HG03457 (cell line): ENCODE data around the gene C10orf67.
A peak's percentile ranks its signal among the peaks of the same experiment; 100 is the strongest.
"Not testable (repeated sequence)": the region's sequence is repeated elsewhere in the genome, so short reads cannot be mapped to it uniquely, and the experiment has no call there.

Experiments
- ATAC-seq: cut with Tn5 transposase; IDR thresholded peaks from one replicate; pipeline ENCODE4 v1.9.1; 2021; ENCODE audit warnings: moderate number of reproducible peaks; ENCODE audit not compliant: unreplicated experiment

Gene C10orf67

DNA sequence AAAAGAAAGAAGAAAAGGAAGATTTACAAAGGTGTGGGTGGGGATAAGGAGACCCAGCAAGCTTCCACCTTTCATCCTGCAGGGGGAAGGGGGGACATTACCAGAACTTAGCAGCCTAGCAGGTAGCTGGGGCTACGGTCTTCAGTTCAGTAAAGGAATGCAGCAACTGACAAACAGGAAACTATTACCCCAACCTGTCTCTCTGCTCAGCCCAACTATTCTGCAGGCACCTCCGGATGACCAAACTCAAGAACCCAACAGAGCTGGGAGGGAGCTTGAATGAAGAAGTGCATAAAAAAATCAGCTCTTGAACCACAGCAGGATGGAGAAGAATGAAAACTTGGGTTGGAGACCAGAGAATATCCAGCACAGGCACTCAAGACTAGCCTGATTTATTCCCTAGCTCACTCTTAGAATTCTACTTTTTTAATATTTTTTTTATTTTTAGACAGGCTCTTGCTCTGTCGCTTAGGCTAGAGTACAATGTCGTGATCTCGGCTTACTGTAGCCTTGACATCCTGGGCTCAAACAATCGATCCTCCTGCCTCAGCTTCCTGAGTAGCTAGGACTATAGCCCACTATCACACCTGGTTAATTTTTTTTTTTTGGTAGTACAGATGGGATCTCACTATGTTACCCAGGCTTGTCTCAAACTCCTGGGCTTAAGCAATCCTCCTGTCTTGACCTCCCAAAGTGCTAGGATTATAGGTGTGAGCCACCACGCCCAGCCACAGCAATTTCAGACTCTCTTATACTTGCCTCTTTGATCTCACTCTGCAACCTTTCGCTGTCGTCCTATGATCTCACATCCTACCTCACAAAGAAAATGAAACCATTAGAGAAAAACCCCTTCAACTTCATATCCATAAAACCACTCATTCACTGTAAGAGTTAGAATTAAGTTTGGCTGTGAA, 18.5 kb upstream of the C10orf67 start:
- peak; percentile 30 for ATAC-seq

DNA sequence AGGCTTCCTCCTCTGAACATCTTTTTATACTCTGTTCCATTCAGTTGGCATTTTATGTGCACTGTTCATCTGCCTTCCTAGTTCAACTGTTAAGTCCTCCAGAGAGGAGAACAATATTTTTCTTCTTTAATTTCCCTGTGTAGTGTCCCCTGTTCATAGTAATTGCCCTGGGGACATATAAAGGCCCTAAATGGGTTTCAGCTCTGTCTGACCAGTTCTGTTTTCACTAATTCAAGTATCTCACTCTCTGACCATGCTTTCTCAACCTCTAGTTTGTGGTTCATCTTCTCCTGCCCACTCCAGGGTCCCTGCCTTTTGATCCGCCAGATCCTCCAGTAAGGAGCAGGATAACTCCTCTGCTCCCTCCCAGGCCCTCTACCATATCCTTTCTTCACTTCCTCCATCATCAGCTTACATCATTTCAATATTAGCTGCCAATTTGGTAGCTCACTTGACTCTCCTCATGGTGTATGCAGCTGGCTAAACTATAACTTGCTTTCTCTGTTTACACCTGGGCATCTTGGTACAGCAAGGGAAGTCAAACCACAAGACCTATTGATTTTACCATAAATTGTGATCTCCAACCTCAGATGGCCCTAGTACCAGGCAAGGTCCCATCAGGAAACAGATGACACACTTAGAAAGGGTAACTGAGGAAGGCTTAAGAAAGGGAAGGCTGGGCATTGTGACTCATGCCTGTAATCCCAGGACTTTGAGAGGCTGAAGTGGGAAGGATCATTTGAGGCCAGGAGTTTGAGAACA, 17.7 kb upstream of the C10orf67 start:
- peak; percentile 42 for ATAC-seq

DNA sequence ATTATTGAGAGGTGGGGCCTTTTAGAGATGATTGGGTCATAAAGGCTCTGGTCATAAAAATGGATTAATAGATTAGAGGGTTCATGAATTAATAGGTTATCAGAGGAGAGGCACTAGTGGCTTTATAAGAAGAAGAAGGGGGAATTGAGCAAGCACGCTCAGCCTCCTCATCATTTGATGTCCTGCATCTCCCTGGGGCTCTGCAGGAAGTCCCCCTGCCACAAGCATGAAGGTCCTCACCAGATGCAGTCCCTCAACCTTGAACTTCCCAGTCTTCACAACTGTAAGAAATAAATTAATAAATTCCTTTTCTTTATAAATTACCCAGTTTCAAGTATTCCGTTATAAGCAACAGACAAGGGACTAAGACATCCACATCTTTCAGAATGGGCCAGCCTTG, 17.1 kb upstream of the C10orf67 start:
- no peak for ATAC-seq

DNA sequence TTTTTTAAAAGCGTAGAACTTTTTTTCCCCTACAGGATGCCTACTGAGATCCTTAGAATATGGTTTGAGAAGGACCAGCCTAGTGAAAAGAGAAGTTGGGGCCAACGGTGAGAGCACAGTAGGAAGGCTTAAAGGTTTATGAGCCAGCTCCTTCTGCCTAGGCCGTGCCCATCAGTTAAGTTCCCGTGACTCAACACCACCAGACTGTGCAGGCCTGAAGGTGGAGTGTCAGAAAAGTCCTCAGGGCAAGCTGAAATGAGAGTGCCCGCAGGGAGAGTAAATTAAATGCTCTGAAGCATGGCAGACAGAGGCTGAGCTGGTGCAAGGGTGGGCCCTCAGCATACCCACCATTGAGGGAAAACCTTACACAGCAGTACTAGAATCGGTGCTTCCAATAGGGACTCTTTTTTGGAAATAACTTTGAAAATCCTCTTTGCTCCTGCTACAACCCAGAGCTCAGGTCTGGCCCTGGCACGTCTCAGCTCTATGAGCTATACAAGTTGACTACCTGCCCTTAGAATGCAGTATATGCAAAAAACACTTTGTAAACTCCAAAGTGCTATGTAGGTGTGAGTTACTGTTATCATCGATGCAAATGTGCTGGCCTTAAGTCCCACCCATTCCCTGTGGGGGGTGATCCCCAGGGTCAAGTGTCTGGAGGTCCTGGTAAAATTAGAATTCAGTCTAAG, 15.2 kb upstream of the C10orf67 start:
- ATAC-seq, result no peak

DNA sequence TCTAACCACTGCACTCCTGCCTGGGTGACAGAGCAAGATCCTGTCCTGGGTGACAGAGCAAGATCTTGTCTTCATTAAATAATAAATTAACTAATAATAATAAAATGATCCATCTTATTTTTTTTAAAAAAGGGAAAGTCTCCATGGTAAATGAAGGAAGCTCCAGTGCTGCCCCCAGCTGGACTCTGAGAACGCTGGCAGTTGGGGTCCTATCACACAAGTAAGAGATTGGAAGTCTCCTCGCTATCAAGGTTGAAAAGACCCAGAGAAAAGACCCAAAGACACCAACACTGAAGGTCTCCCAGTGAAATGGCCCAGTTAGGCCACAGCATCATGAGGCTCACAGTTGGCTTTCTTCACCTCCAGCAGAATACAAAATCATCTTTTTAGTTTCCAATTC, 13.8 kb upstream of the C10orf67 start:
- no peak for ATAC-seq

DNA sequence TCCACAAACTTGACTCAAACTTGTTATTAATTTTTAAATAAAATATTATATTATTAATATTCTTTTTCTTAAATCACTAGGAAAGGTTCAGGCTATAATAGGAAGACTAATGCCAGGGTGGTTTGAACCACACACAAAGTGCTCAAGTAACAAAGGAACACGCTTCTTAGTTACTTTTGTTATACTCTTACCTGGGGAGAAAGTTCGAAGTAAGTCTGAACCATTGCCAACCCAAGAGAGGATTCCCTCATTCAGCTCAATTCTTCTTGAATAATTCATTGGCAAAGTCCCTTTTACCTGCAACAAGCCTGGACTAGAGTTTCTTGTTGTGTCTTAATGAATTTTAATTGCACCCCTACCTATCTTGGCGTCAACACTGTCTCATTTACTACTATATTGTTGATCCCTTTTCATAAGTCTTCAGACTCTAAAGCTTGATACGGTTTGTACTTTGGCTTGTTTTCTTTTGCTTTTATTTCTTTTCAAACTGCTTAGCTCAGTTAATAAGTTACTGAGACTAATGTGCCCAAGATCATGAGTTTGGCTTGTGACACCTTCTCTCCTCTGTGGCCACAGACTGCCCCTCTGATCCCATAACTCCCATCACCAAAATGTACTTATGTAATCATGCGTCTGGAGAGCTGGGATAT, 10.2 kb upstream of the C10orf67 start:
- no peak for ATAC-seq

DNA sequence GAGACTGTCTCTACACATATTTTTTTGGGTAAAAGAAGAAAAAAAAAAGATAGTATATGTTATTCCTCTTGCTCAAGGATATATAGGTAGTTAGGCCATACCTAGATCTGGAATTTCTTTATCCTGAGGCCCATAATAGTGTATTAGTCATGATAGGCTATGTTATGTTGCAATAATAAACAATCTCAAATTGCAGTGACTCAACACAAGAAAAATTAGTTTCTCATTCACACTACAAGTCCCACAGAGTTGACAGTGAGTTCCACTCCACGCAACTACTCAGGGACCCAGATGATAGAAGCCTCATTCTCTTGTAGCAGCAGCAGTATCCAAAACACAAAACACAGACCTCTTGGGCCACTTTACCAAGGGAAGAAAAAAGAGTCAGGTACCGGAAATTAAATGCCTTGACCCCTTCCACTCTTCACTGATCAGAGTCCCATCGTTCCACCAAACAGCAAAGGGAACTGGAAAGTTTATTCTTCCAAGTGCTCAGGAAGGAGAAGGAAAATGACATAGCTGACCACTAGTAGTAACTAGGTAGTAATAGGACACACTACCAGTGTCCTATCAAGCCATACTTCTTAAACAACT, 7.4 kb upstream of the C10orf67 start:
- no peak for ATAC-seq

DNA sequence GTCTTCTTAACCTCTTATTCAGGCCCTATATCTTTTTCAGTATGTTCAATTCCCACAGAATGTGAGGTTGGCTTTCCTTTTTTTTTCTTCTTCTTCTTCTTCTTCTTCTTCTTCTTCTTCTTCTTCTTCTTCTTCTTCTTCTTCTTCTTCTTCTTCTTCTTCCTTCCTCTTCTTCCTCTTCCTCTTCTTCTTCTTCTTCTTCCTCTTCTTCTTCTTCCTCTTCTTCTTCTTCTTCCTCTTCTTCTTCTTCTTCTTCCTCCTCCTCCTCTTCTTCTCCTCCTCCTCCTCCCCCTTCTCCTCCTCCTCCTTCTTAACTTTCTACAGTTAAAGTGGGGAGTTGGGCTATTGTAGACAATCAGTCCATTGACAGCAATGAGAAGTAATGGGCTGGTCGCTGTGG, 6.1 kb upstream of the C10orf67 start:
- ATAC-seq, result not testable (repeated sequence)

DNA sequence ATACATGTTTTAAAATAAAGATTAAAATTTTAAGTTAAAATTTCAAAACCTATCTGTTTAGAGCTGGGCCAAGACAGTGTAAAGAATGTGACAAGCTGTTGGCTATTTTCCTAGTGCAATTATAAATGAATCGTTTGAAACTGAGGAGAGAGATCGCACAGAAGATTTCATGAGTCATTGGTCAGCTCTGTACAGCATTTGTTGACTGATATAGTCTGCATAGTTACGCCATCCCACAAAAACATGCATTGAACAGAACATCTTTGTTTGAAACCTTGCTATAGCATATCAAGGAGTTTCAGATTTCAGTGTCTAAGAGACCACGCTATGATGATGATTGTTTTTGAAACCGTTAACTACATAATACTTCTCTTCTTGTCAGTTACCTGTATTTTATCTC, 1.3 kb upstream of the C10orf67 start:
- no peak for ATAC-seq

DNA sequence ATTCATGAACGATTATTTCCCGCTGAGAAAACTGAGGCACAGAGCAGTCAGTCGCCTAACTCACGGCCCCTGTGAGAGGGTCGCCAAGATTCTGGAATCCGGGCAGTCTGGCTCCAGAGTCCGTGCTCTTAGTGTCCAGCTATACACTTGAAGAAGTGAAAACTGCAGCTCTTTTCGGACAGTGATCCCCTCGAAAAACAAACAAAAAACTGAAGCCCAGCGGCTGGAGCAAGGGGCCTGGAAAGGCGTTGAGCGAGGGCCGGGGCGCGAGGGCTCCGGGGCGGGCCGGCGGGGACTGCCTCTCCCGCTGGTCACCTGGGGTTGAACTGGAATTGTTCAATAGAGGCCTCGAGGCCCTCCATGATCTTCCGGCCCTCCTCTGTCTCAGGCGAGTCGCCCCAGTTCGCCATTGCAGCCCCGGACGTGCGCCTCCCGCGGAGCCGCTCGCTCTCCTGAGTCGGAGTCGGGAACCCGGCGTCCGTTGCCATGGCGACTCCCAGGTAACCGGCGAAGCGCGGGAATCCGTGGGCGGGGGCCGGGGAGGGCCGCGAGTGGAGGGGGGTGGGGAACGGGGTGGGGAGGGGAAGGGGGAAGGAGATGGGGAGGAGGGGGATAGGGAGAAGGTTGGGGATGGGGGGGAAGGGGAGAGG, 881 bp downstream of the C10orf67 start:
- ATAC-seq, result no peak

DNA sequence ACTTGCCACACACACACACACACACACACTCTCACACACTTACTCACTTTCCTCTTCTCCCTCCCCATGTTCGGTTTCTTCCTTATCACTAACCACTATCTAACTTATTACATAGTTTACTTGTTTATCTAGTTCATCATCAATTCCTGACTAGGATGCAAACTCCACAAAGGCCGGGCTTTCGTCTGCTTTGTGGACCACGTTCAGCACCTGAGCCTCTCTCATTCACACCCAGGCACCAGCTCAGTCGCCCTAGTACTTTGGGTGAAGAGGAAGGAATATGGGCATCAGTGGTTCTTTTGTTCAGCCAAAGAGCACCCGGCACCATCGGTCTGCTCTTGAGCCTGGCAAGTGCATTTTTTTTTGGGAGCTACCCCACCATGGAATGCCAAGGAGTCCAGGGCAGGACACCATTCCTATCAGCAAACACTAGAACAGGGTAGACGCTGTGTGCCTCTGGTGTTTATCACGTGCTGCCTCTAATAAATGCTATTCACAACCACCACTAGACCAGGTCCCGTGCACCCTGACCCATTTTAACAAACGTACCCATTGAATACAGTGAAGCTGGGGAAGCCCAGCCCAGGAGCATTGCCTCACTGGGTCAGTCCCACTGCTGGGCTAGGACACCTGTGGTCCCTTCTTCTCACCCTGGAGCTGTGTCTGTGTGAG, 2.2 kb downstream of the C10orf67 start:
- ATAC-seq, result no peak

DNA sequence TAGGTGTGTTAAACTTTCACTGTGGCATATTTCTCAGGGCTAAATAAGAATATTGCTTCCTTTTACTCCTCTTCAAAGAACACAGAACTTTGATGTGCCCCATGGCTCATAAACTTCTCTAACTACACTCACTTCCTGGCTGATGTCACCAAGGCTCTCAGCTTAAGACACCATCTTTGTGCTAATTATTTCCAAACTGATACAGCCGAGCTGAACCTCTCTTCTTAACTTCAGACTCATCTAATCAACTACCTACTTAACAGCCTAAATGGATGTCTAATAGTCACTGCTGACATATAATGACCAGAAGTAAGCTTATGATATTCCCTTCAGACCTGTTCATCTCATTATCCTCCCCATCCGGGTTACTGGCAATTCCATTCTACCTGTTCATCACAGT, 3.6 kb downstream of the C10orf67 start:
- no peak for ATAC-seq

DNA sequence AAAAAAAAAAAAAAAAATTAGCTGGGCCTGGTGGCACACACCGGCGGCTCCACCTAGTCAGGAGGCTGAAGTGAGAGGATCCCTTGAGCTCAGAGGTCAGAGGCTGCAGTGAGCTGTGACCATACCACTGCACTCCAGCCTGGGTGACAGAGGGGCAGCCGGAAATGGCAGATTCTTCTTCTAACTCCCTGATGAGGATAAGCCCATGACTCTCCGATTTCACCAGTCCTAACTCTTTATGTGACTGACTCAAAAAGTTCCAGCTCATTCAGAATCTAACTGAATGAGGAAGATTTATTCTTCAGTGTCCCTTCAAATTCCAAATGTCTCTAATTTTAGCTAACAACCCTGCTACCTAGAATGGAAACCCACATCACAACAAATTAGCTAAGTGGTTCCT, 4.2 kb downstream of the C10orf67 start:
- ATAC-seq, result no peak

DNA sequence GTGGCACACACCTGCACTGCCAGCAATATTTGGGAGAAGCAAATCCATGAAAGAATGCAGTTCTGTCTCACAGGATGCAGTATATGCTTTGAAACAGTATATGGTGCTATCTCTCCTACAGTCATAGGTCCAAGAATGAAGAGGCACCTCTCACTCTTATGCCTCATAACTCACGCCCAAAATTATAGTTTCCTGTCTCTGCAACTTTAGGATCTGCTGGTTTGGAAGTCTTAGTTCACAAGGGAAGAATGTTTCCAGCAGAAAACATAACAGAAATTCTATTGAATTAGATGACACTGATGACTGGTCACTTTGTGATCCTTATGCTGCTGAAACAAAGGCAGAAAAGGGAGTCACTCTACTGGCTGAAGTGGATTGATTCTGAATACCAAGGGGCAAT, 5.7 kb downstream of the C10orf67 start:
- ATAC-seq, result no peak

DNA sequence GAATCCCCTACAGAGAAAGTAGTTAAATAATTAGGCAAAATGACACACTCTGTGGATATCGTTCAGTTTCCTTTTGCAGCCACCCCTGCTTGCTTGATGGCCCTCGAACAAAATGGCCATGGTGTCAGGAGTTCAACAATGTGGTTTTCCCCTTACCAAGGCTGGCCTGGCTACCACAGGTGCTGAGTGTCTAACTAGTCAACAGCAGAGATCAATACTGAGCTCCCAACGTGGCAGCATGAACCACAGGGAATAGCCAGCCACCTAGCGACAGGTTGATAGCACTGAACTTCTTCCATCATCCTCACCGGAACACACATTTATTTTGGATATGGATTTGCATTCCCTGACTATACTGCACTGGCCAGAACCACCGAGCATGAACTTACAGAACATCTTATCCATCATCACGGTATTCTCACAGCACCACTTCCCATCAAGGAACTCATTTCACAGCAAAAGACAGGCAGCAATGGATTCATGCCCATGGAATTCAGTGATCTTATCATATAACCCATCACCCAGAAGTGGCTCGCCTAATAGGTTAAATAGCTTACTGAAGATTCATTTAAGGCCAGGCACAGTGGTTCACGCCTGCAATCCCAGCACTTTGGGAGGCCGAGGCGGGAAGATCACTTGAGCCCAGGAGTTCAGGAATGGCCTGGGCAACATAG, 6.3 kb downstream of the C10orf67 start:
- ATAC-seq, result no peak

DNA sequence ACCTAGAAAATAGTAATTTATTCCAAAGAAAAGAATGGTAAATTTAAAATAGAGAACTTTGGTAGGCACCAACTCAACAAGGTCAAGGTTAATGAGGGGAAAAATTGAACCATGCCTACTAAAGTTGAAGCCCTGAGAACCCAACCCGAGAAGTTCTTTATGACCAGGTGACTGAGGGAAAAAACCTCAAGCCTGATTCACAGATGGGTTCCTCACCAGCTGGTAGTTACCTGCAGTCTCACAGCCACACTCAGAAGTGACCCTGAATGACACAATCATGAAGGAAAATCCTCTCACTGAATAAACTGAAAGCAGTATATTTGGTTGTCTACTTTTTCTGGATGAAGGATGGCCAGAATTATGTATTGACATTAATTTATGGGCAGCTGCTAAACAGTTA, 7.0 kb downstream of the C10orf67 start:
- ATAC-seq, result no peak

DNA sequence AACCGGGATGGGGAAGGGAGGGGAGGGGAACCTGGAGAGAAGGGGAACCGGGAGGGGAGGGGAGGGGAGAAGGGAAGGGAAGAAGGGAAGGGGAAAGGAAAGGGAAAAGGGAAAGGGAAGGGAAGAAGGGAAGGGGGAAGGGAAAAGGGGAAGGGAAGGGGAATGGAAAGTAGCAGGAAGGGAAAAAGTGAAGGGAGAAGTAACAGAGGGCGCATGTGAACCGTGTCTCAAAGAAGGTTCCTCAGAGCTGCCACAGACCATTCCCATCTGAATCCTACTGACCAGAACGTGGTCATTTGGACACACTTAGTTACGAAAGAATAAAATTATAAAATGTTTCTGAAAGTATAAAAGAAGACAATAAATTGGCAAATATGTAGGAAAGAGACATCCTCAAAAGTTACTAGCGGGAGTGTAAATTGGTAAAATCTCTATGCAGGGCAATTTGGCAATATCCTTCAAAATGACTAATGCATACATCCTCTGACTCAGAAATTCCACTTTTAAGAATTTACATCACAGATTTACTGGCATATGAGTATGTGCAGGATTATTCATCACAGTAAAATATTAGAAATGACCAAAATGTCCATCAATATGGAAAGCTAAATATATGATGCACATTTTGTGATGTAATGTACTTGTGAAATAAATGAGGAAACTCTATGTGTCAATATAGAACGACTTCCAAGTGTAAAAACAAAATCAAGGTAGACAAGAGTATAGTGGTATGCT, 12.9 kb downstream of the C10orf67 start:
- no peak for ATAC-seq

DNA sequence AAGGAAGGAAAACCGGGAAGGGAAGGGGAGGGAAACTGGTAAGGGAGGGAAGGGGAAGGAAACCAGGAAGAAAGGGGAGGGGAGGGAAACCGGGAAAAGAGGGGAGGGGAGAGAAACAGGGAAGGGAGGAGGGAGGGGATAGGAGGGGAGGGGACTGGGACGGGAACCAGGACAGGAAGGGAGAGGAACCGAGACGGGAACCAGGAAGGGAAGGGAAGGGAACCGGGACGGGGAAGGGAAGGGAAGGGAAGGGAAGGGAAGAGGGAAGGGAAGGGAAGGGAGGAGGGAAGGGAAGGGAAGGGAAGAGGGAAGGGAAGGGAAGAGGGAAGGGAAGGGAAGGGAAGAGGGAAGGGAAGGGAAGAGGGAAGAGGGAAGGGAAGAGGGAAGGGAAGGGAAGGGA, 13.6 kb downstream of the C10orf67 start:
- no peak for ATAC-seq
